Measurements from ENCODE around the gene STAT6. TPM values are rescaled to one million over a fixed set of nuclear protein-coding genes. Genes with fewer than 3 reads are reported as not detected.

STAT6 gene
- total and polyA plus RNA-seq, 2 donors (not counting 3 experiments of a cell fraction or from before 2014, with no cell fraction given) = 136 to 147 TPM

DNA sequence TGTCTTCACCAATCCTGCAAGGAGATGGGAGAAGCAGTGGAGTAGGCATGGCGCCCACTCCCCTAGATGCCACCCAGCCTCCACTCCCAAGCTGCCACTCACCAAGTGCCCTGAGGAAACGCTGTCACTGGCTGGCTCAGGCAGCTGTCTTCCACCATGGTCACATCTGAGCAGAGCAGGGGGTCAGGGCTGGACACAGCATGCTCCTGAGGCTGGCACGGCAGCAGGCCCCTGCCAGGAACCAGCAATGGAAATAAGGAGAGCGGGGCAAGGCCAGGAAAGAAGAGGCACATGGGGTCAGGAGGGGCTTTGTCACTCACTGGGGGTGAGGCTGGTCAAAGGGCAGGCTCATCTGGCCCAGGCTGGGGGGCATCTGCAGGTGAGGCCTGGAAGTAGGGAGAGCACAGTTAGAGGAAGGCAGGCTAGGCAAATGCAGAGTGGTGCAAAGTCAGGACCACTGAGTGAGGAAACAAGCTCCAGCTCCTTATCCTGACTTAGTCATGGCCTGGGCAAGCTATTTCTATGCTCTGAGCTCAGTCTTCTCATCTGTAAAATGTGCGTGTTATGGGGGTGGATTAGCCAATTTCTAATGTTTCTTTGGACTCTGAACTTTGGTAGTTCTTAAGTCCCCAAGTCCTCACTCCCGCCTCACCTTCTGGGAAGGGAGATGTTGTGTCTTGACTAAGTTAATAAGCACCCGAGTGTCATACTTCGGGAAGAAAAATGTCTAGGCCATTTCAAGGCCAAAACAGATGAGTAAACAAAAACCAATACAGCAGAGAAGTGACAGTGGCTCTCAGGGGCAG lies 14.2 kb downstream of the STAT6 start:
- Histone ChIP-seq H3K27me3 (ENCODE audit: control insufficient read depth in 2 of 2, insufficient read depth in 2 of 2, low read length in 2 of 2) (no peaks in the 10 kb centered on the region), H3K9me1 (replicated peaks; ENCODE audit: control insufficient read depth, extremely low read depth, insufficient read depth, low read length) (no peaks in the 10 kb centered on the region), H3K4me3 (replicated peaks in 1 of 3; ENCODE audit: insufficient read depth in 1 of 3, low read depth in 1 of 3, low read length in 3 of 3) (no peak overlapping the region), H2AFZ (ENCODE audit: low read depth, low read length) (no peak overlapping the region), H3K9me3 (replicated peaks; ENCODE audit: control insufficient read depth, insufficient read depth, low read length) (no peaks in the 10 kb centered on the region), H3K79me2 (ENCODE audit: control insufficient read depth, insufficient read depth, low read length) (no peaks in the 10 kb centered on the region), H3K27ac (ENCODE audit: insufficient read depth, low read depth, low read length) (no peak overlapping the region), H3K9ac (replicated peaks; ENCODE audit: extremely low read depth, insufficient read depth, low read length) (no peak overlapping the region), H3K4me2 (ENCODE audit: insufficient read depth, low read length) (no peak overlapping the region), H3K4me1 (ENCODE audit: control insufficient read depth, extremely low read depth, insufficient read depth, low read length) (peaks cover 8% of the 10 kb centered on the region), H3K36me3 (ENCODE audit: control insufficient read depth in 2 of 2, extremely low read depth in 1 of 2, insufficient read depth in 2 of 2, low read length in 2 of 2) (peaks cover 4 to 48% of the 10 kb centered on the region in 2 experiments), H4K20me1 (replicated peaks; ENCODE audit: control insufficient read depth, extremely low read depth, insufficient read depth, low read length) (no peaks in the 10 kb centered on the region)
- CTCF ChIA-PET = interaction anchor here (1.5 to 14.4 kb wide), 4 partner anchors 14 to 31 kb away, joined by 3 to 158 read pairs (median 10); partner anchors contain the start of genes LRP1 and STAT6
- FAIRE-seq (no peak), DNase-seq (ENCODE audit: low read depth, low spot score) (no peak)
- no TSS peak for BruUV-seq (replicated peaks)
- POLR2A ChIA-PET = interaction anchor here (2.2 kb wide), 1 partner anchor 14 kb away, joined by 9 read pairs; the partner anchor contains the start of gene STAT6
- dilution Hi-C loops (cut with MboI; ENCODE audit: extremely low pct_ligation_motif_present, low sequenced_read_pairs) (no loop called here), intact Hi-C loops (cut with micrococcal nuclease) (no loop called here)
- no peak for TF ChIP-seq GATA2 (IDR thresholded peaks at IDR 0.05; ENCODE audit: insufficient read depth, insufficient read length, low read depth, low read length)
- TF ChIP-seq, protein P1, sequence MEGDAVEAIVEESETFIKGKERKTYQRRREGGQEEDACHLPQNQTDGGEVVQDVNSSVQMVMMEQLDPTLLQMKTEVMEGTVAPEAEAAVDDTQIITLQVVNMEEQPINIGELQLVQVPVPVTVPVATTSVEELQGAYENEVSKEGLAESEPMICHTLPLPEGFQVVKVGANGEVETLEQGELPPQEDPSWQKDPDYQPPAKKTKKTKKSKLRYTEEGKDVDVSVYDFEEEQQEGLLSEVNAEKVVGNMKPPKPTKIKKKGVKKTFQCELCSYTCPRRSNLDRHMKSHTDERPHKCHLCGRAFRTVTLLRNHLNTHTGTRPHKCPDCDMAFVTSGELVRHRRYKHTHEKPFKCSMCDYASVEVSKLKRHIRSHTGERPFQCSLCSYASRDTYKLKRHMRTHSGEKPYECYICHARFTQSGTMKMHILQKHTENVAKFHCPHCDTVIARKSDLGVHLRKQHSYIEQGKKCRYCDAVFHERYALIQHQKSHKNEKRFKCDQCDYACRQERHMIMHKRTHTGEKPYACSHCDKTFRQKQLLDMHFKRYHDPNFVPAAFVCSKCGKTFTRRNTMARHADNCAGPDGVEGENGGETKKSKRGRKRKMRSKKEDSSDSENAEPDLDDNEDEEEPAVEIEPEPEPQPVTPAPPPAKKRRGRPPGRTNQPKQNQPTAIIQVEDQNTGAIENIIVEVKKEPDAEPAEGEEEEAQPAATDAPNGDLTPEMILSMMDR (IDR thresholded peaks at IDR 0.05; ENCODE audit: extremely low read depth in 1 of 2, insufficient read depth in 1 of 2, low read depth in 1 of 2, low read length in 2 of 2) = no peak
- no peak for TF ChIP-seq FOS (IDR thresholded peaks at IDR 0.05; ENCODE audit: borderline replicate concordance, insufficient read depth, low read length)
- no peak for TF ChIP-seq POLR2A (IDR thresholded peaks at IDR 0.05; ENCODE audit: low read depth, low read length)
- TF ChIP-seq JUN (IDR thresholded peaks at IDR 0.05; ENCODE audit: borderline replicate concordance, insufficient read depth, insufficient read length, low read depth) = no peak
- no peak for TF ChIP-seq POLR2AphosphoS5 (IDR thresholded peaks at IDR 0.05; ENCODE audit: insufficient read depth, low read depth, low read length)
- TF ChIP-seq, protein P2, sequence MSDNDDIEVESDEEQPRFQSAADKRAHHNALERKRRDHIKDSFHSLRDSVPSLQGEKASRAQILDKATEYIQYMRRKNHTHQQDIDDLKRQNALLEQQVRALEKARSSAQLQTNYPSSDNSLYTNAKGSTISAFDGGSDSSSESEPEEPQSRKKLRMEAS (IDR thresholded peaks at IDR 0.05; ENCODE audit: insufficient read depth, insufficient read length) = no peak
- no peak for TF ChIP-seq MYC (IDR thresholded peaks at IDR 0.05; ENCODE audit: low read depth, low read length)
- no peak for TF ChIP-seq EZH2 (IDR thresholded peaks at IDR 0.05; ENCODE audit: borderline replicate concordance, low read depth, low read length, severe bottlenecking)

Measured in endothelial cell of umbilical vein (primary cell).